ENCODE data around the gene ROR1. TPM values are rescaled to one million over a fixed set of nuclear protein-coding genes. Genes with fewer than 3 reads are reported as not detected.

The ROR1 gene
- total RNA-seq, 2 experiments from 2014 or later, result 0.47 to 1.4 TPM

DNA sequence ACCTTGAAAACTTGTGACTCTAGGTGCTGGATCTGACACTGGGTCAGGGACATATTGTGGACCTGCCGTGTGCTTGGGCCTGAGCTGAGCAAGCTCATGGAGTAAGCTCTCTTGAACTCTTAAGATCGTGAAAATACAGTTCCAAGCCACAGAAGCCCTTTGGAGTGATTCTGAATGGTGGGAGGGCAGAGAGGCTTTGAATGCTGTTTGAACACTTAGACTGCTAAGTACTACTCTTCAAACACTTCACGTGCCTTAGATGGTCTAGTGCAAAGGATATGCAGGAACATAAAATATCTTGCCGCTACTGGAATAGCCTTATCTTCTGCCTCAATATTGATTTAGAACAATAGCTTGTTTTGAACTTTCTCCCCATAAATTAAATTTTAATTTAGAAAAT is 21.6 kb downstream of the ROR1 start:
- no peaks in the 10 kb centered on the region for H3K9me2 ChIP-seq (ENCODE audit: insufficient read depth, low read length)
- no peak for DNase-seq (ENCODE audit: low spot score)
- H3K4me2 ChIP-seq (ENCODE audit: low read length), result no peak overlapping the region
- BruUV-seq (replicated peaks), result no TSS peak
- peaks cover 13% of the 10 kb centered on the region for H3K4me1 ChIP-seq (ENCODE audit: insufficient read depth, low read length, poor library complexity, severe bottlenecking)
- no peaks in the 10 kb centered on the region for H4K20me1 ChIP-seq (ENCODE audit: insufficient read depth, low read length)
- H3K79me2 ChIP-seq (ENCODE audit: insufficient read depth, low read depth, low read length), result no peaks in the 10 kb centered on the region
- ChIA-PET CTCF (ENCODE audit: unreplicated experiment) (no interaction called here), POLR2A (interaction anchor here (0.8 kb wide), 1 partner anchor 17 kb away, joined by 3 read pairs; no protein-coding TSS in a partner anchor)
- H3K4me3 ChIP-seq (ENCODE audit: low read depth, low read length, poor library complexity, severe bottlenecking), result no peak overlapping the region
- H3K9me3 ChIP-seq (ENCODE audit: low read length), result no peaks in the 10 kb centered on the region
- no peaks in the 10 kb centered on the region for H3K36me3 ChIP-seq (ENCODE audit: insufficient read depth, low read length)
- H2AFZ ChIP-seq (ENCODE audit: low read length), result no peak overlapping the region
- H3K27ac ChIP-seq (ENCODE audit: low read depth, low read length, poor library complexity, severe bottlenecking), result no peak overlapping the region
- intact Hi-C loops (cut with micrococcal nuclease; ENCODE audit: unreplicated experiment), result no loop called here
- no peak for TF ChIP-seq EZH2phosphoT487 (IDR thresholded peaks at IDR 0.05; ENCODE audit: borderline replicate concordance, low read depth, low read length)
- TF ChIP-seq, protein P1, sequence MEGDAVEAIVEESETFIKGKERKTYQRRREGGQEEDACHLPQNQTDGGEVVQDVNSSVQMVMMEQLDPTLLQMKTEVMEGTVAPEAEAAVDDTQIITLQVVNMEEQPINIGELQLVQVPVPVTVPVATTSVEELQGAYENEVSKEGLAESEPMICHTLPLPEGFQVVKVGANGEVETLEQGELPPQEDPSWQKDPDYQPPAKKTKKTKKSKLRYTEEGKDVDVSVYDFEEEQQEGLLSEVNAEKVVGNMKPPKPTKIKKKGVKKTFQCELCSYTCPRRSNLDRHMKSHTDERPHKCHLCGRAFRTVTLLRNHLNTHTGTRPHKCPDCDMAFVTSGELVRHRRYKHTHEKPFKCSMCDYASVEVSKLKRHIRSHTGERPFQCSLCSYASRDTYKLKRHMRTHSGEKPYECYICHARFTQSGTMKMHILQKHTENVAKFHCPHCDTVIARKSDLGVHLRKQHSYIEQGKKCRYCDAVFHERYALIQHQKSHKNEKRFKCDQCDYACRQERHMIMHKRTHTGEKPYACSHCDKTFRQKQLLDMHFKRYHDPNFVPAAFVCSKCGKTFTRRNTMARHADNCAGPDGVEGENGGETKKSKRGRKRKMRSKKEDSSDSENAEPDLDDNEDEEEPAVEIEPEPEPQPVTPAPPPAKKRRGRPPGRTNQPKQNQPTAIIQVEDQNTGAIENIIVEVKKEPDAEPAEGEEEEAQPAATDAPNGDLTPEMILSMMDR (conservative IDR thresholded peaks at IDR 0.05; ENCODE audit: low read length), result no peak

DNA sequence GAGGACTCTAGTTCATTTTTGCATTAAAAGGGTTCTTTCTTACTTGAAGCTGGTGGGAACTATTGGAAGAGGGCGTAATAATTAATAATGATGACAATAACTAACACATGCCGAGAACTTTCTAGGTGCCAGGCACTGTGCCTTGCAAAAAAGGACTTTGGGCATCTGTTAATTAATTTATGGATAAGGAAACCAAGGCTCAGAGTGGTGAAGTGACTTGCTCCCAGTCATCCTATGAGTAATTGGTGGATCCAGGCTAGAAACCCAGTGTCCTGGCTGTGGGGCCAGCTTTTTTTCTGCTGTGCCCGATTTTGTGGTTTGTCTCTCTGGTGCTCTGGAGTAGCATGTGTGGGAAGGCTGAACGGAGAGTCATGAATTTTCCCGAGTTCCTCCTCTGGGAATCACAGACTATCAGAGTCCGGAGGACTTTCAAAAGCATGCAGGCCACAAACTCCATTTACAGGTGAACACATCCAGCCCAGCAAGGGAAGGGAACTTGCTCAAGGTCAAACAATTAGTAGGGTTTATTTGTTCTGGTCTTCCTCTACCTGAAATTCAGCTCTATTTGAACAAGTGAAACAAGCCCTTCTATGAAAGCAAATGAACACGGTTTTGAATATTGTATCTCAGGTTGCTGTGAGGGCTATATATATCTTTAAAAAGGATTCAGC is 23.4 kb downstream of the ROR1 start:
- intact Hi-C loops (cut with micrococcal nuclease; ENCODE audit: unreplicated experiment), result no loop called here
- H3K9me2 ChIP-seq (ENCODE audit: insufficient read depth, low read length), result no peaks in the 10 kb centered on the region
- no peak overlapping the region for H3K27ac ChIP-seq (ENCODE audit: low read depth, low read length, poor library complexity, severe bottlenecking)
- ChIA-PET CTCF (ENCODE audit: unreplicated experiment) (no interaction called here), POLR2A (interaction anchor here (1.0 kb wide), 1 partner anchor 15 kb away, joined by 4 read pairs; no protein-coding TSS in a partner anchor)
- no peaks in the 10 kb centered on the region for H4K20me1 ChIP-seq (ENCODE audit: insufficient read depth, low read length)
- no peak for DNase-seq (ENCODE audit: low spot score)
- H3K9me3 ChIP-seq (ENCODE audit: low read length), result no peaks in the 10 kb centered on the region
- no TSS peak for BruUV-seq (replicated peaks)
- H3K4me3 ChIP-seq (ENCODE audit: low read depth, low read length, poor library complexity, severe bottlenecking), result no peak overlapping the region
- no peak overlapping the region for H3K4me2 ChIP-seq (ENCODE audit: low read length)
- peaks cover 5% of the 10 kb centered on the region for H3K4me1 ChIP-seq (ENCODE audit: insufficient read depth, low read length, poor library complexity, severe bottlenecking)
- TF ChIP-seq EZH2phosphoT487 (IDR thresholded peaks at IDR 0.05; ENCODE audit: borderline replicate concordance, low read depth, low read length), result no peak
- no peaks in the 10 kb centered on the region for H3K36me3 ChIP-seq (ENCODE audit: insufficient read depth, low read length)
- no peak overlapping the region for H2AFZ ChIP-seq (ENCODE audit: low read length)
- H3K79me2 ChIP-seq (ENCODE audit: insufficient read depth, low read depth, low read length), result no peaks in the 10 kb centered on the region

DNA sequence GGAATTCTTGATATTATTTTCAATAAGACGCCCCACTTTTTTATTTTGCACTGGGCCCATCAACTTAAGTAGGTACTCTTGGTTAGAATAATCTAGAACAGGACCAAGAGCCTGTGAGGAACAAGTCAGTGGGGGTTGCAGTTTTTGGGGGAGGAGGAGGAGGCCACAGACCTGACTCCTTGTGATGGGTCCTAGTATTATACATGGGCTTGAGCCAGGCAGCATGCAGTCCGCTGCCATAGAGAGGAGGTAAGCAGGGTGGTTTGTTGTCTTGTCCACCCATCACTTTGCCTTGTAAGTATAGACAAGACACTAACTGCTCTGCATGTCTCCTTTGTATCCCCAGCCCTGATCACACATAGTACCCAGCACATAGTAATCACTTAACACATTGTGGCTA is 24.5 kb downstream of the ROR1 start:
- intact Hi-C loops (cut with micrococcal nuclease; ENCODE audit: unreplicated experiment), result no loop called here
- POLR2A ChIA-PET, result interaction anchor here (1.0 kb wide), 1 partner anchor 13 kb away, joined by 4 read pairs; no protein-coding TSS in a partner anchor
- no peak for DNase-seq (ENCODE audit: low spot score)
- Histone ChIP-seq H3K9me3 (ENCODE audit: low read length) (no peaks in the 10 kb centered on the region), H3K36me3 (ENCODE audit: insufficient read depth, low read length) (no peaks in the 10 kb centered on the region), H3K4me3 (ENCODE audit: low read depth, low read length, poor library complexity, severe bottlenecking) (no peak overlapping the region), H3K4me2 (ENCODE audit: low read length) (no peak overlapping the region), H3K27ac (ENCODE audit: low read depth, low read length, poor library complexity, severe bottlenecking) (no peak overlapping the region), H2AFZ (ENCODE audit: low read length) (no peak overlapping the region), H3K79me2 (ENCODE audit: insufficient read depth, low read depth, low read length) (no peaks in the 10 kb centered on the region), H3K4me1 (ENCODE audit: insufficient read depth, low read length, poor library complexity, severe bottlenecking) (no peaks in the 10 kb centered on the region), H3K9me2 (ENCODE audit: insufficient read depth, low read length) (no peaks in the 10 kb centered on the region), H4K20me1 (ENCODE audit: insufficient read depth, low read length) (no peaks in the 10 kb centered on the region)
- no TSS peak for BruUV-seq (replicated peaks)
- TF ChIP-seq, protein P1 (conservative IDR thresholded peaks at IDR 0.05; ENCODE audit: low read length), result no peak
- no peak for TF ChIP-seq EZH2phosphoT487 (IDR thresholded peaks at IDR 0.05; ENCODE audit: borderline replicate concordance, low read depth, low read length)
- CTCF ChIA-PET (ENCODE audit: unreplicated experiment), result no interaction called here

All from OCI-LY7 (cell line).